HG02623 (cell line): ENCODE data around the gene SCN5A.
A peak's percentile ranks its signal among the peaks of the same experiment; 100 is the strongest.

Experiments
- ATAC-seq: cut with Tn5 transposase; IDR thresholded peaks from one replicate; pipeline ENCODE4 v1.9.1; 2021; ENCODE audit warnings: moderate library complexity; ENCODE audit not compliant: unreplicated experiment

Gene SCN5A

GRCh38 chr3:38649500-38650247, at the start of gene SCN5A:
TSS of gene SCN5A (minus strand) at chr3:38649687. CDS start at chr3:38633307, 16,380 bp downstream.
- ATAC-seq: no peak

- ATAC-seq: no peak
Measured at GRCh38 chr3:38698760-38699159, 49.3 kb upstream of the SCN5A start.

DNA sequence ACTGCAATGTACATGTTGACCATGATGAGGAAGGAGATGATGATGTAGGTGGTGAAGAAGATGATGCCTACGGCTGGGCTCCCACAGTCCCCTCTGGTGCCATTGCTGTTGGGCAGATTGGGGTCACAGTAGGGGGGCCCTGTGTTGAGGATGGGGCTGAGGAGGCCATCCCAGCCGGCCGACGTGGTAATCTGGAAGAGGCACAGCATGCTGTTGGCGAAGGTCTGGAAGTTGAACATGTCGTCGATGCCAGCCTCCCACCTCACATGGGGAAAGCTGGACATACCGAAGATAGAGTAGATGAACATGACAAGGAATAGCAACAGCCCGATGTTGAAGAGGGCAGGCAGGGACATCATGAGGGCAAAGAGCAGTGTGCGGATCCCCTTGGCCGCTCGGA, 48.6 kb upstream of the SCN5A start:
- no peak for ATAC-seq

DNA sequence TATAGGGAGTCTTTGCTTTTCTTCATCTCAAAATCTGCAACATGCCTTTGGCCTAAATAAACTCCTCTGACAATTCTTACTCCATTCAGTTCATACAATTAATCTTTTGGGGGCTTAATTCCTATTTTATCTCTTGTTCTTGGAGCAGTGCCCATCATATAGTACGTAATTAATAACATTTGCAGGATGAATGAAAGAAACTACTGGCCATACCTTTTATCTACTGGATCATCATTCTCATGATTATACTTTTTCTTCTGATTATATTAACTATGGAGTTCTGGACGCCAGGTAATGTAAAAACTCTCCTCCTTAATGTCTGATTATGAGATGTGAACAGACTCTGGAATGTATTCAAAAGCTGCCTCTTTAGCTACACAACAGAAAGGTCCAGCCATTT, 46.5 kb upstream of the SCN5A start:
- ATAC-seq: no peak

DNA sequence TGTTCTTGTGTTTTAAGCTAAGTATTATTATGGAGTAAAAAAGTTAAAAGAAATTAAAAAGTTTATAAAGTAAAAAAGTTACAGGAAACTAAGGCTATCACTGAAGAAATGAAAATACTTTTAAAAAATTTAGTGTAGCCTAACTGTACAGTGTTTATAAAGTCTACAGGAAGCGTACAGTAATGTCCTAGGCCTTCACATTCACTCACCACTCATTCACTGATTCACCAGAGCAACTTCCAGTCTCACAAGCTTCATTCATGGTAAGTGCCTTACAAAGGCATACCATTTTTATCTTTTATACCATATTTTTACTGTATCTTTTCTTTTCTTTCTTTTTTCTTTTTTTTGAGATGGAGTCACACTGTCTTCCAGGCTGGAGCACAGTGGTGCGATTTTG, 40.7 kb upstream of the SCN5A start:
- no peak for ATAC-seq

DNA sequence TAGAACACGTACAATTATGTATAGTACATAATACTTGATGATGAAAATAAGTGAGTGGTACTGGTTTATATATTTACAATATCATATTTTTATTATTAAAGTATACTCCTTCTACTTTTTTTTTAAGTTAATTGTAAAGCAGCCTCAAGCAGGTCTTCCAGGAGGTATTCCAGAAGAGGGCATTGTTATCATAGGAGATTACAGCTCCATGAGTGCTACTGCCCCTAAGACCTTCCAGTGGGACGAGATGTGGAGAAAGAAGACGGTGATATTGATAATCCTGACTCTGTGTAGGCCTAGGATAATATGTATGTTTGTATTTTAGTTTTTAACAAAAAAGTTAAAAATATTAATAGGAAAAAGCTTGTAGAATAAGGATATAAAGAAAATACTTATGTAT, 40.3 kb upstream of the SCN5A start:
- no peak for ATAC-seq

GRCh38 chr3:38689346-38689745, 39.9 kb upstream of the SCN5A start:
- no peak for ATAC-seq

GRCh38 chr3:38687321-38687720, 37.8 kb upstream of the SCN5A start:
- no peak for ATAC-seq

DNA sequence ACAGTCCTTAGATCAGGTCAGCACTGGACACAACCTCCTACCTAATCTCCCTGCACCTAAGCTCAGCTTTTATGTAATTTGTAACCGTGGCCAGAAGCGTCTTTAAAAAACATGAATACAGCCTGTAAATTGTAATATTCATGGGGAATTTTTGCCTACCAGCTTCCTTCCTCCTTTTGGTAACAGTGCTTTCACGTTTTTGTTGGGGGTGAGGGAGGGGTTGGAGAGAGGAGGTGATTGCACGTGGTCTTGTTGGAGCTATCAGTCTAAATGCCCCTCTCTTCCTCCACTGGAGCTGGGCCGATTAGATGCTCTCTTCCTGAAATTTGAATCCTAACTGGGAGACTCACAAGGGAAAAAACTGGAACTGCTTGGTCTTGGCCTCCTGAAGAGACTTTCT, 35.1 kb upstream of the SCN5A start:
- no peak for ATAC-seq

GRCh38 chr3:38669668-38670067, 20.2 kb upstream of the SCN5A start:
- no peak for ATAC-seq

- no peak for ATAC-seq
Measured at GRCh38 chr3:38662544-38662943, 13.1 kb upstream of the SCN5A start.

DNA sequence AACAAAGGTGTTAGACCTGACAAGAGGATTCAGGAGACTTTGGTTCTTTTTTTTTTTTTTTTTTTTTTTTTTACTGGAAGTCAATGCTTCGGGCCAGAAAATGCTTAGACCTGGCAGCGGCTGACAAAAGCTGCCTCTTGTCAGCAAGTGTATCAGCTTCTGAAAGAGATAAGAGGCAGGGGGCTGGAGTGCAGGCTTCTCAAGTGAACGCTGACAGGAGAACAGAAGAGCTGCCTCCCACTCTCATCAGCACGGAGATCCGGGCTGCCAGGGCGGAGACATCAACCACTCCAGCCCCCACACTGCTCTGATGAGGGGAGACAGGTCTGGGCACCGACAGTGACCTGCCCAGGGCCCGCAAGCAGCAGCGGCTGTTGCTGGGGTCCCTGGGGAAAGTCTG, 9.4 kb upstream of the SCN5A start:
- no peak for ATAC-seq

DNA sequence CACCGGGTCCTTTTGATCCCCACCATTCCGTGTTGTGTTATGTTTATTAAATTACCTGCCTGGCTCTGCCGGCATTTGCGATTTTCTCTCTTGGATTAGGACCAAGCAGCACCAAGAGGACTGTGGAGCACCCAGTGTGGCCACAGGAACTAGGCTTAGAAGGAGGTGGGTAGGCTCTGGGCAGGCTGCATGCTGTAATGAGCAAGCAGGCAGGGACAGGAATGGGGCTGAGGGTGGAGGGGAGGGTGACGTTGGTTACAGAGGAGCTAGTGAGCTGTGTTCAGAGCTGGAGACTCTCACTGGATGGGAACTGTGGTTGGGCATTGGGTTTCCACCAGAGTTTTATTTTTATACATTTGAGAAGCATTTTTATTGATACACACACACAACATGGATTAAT, 7.9 kb upstream of the SCN5A start:
- no peak for ATAC-seq

- ATAC-seq: no peak
Measured at GRCh38 chr3:38655708-38656300, 6.3 kb upstream of the SCN5A start.

DNA sequence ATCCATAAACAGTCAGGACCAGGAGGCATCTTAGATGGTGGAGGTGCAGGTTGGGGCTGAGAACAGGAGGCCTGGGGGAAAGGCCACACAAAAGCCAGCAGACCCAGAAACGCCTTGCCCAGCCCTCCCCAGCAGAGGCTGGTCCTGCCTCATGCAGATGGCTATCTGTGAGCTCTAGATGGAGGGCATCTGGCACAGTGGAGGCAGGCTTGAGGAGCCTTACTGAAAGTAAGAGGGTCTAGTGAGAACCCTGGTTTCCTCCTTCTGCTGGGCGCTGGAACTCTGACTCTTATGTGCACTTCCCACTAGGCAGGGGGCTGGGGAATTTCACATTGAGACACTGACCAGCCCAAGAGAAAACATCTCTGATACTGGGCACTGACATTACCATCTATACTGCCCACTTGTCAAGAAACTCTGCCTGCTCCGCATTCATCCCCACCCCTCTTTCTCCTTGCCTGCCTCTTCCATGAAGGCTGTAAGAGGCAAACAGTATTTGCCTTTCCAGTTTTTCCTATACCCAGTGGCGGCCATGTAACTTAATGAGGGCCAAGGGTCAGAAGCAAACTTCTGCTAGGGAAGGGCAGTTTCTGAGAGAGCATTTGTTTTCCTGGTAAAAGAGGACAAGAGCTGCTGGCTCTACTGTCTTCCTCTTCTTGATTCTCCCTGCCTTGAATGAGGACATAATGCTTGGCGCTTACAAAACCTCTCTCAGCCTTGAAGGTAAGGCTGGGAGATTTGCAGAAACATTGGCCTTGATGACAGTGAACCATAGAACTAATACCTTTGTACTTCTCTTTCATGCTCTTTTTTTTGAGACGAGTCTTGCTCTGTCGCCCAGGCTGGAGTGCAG, 4.4 kb upstream of the SCN5A start:
- no peak for ATAC-seq

- ATAC-seq: no peak
Measured at GRCh38 chr3:38652934-38653333, 3.4 kb upstream of the SCN5A start.

GRCh38 chr3:38651153-38651789, 1.8 kb upstream of the SCN5A start:
- ATAC-seq: peak; percentile 45

- no peak for ATAC-seq
Measured at GRCh38 chr3:38650248-38650951, 913 bp upstream of the SCN5A start.

GRCh38 chr3:38648659-38649499, 608 bp downstream of the SCN5A start:
- no peak for ATAC-seq
